IMR-90 (cell line): ENCODE measurements around the gene FRMD1. TPM values are rescaled to one million over a fixed set of nuclear protein-coding genes. Genes with fewer than 3 reads are reported as not detected.

ENCODE experiments used
- ATAC-seq: fragments of 200-7000 bp; cut with Tn5 transposase; 2 replicates; pipeline ENCODE4 v1.9.1; 2020; ENCODE audit warnings: low read depth, mild to moderate bottlenecking, moderate library complexity
- BruUV-seq: library from RNA; stranded (reverse); fragments of 400-500 nt; replicated peaks from 2 replicates; lab custom pipeline; 2021; lab: Mats Ljungman, UMichigan
- CTCF ChIA-PET: fragments of 300-600 bp; formaldehyde crosslinking; extraction: SDS; loops from one replicate; lab custom pipeline; 2021; ENCODE audit warnings: antibody characterized with exemption; lab: Yijun Ruan, JAX
- POLR2A ChIA-PET: fragments of 300-600 bp; sonication (Branson Sonifier 250); formaldehyde crosslinking; loops from one replicate; lab custom pipeline; 2022; ENCODE audit warnings: antibody characterized with exemption; ENCODE audit not compliant: unreplicated experiment; lab: Charles Lee
- DNase-seq: peaks from one replicate; pipeline ENCODE4 v3.0.0; 2013
- H2AFZ ChIP-seq: replicated peaks from 2 replicates; pipeline ENCODE3; 2013; ENCODE audit warnings: low read length, mild to moderate bottlenecking; ENCODE audit not compliant: poor library complexity
- H2AK5ac ChIP-seq: 2 replicates; pipeline ENCODE4 v1.6.1; 2013; ENCODE audit warnings: low read depth, low read length, inconsistent platforms
- H2AK9ac ChIP-seq: replicated peaks from 2 replicates; pipeline ENCODE3; 2013; ENCODE audit warnings: mild to moderate bottlenecking, low read depth, low read length, moderate library complexity; ENCODE audit not compliant: poor library complexity
- H2BK120ac ChIP-seq: 2 replicates; pipeline ENCODE4 v1.6.1; 2013; ENCODE audit warnings: low read depth, low read length, inconsistent platforms
- H2BK15ac ChIP-seq: 3 replicates; pipeline ENCODE4 v1.6.1; 2013; ENCODE audit warnings: low read depth, low read length, inconsistent platforms
- H2BK20ac ChIP-seq: 2 replicates; pipeline ENCODE4 v1.6.1; 2013; ENCODE audit warnings: low read depth, mild to moderate bottlenecking, inconsistent platforms, low read length, moderate library complexity
- H2BK5ac ChIP-seq: 2 replicates; pipeline ENCODE4 v1.6.1; 2013; ENCODE audit warnings: mild to moderate bottlenecking, low read depth, low read length, inconsistent platforms; ENCODE audit not compliant: poor library complexity, severe bottlenecking
- H3K14ac ChIP-seq: replicated peaks from 2 replicates; pipeline ENCODE4 v1.6.1; 2013; ENCODE audit warnings: low read depth, low read length, inconsistent platforms
- H3K18ac ChIP-seq: 2 replicates; pipeline ENCODE4 v1.6.1; 2013; ENCODE audit warnings: low read depth, low read length, control low read depth
- H3K23ac ChIP-seq: 2 replicates; pipeline ENCODE4 v1.6.1; 2013; ENCODE audit warnings: low read depth, low read length, inconsistent platforms
- H3K27ac ChIP-seq: 2 replicates; pipeline ENCODE4 v1.5.1; 2013; ENCODE audit warnings: mild to moderate bottlenecking, control low read depth, low read length; ENCODE audit not compliant: insufficient read depth
- H3K27me3 ChIP-seq: 2 replicates; pipeline ENCODE4 v1.6.1; 2013; ENCODE audit warnings: low read length; ENCODE audit not compliant: control insufficient read depth, insufficient read depth
- H3K36me3 ChIP-seq: 2 replicates; pipeline ENCODE4 v1.6.1; 2013; ENCODE audit warnings: low read length, mixed read lengths; ENCODE audit not compliant: control insufficient read depth, insufficient read depth
- H3K4ac ChIP-seq: 2 replicates; pipeline ENCODE4 v1.6.1; 2013; ENCODE audit warnings: low read depth, low read length, inconsistent platforms
- H3K4me1 ChIP-seq: 2 replicates; pipeline ENCODE4 v1.6.1; 2013; ENCODE audit warnings: low read length, mixed read lengths; ENCODE audit not compliant: control insufficient read depth, insufficient read depth
- H3K4me2 ChIP-seq: 2 replicates; pipeline ENCODE4 v1.6.1; 2013; ENCODE audit warnings: low read depth, mild to moderate bottlenecking, control low read depth, low read length, moderate library complexity
- H3K4me3 ChIP-seq: 2 replicates; pipeline ENCODE4 v1.5.1; 2013; ENCODE audit warnings: low read depth, mild to moderate bottlenecking, control low read depth, low read length, moderate library complexity; ENCODE audit not compliant: insufficient read depth
- H3K56ac ChIP-seq: 2 replicates; pipeline ENCODE4 v1.6.1; 2013; ENCODE audit warnings: low read length, inconsistent platforms; ENCODE audit not compliant: insufficient read depth; ENCODE audit errors: extremely low read depth
- H3K79me1 ChIP-seq, 2 experiments: 2 replicates each; pipeline ENCODE4 v1.6.1; 2013; ENCODE audit warnings: low read length in 2 of 2, inconsistent platforms in 1 of 2, low read depth in 1 of 2
- H3K9ac ChIP-seq: 2 replicates; pipeline ENCODE4 v1.6.1; 2013; ENCODE audit warnings: low read depth, low read length, control low read depth
- H3K9me1 ChIP-seq: 2 replicates; pipeline ENCODE4 v1.6.1; 2013; ENCODE audit warnings: low read length, inconsistent platforms; ENCODE audit not compliant: insufficient read depth
- H3K9me3 ChIP-seq: 2 replicates; pipeline ENCODE4 v1.6.1; 2013; ENCODE audit warnings: low read length; ENCODE audit not compliant: control insufficient read depth, insufficient read depth
- H4K20me1 ChIP-seq: 2 replicates; pipeline ENCODE4 v1.6.1; 2013; ENCODE audit warnings: low read length, inconsistent platforms; ENCODE audit not compliant: insufficient read depth
- H4K5ac ChIP-seq: 2 replicates; pipeline ENCODE4 v1.6.1; 2013; ENCODE audit warnings: mild to moderate bottlenecking, low read depth, low read length, control low read depth
- H4K8ac ChIP-seq, 2 experiments: 2 replicates each; pipeline ENCODE4 v1.6.1; 2013; ENCODE audit warnings: low read depth in 2 of 2, low read length in 2 of 2, control low read depth in 1 of 2, inconsistent platforms in 1 of 2
- H4K91ac ChIP-seq: 2 replicates; pipeline ENCODE4 v1.6.1; 2013; ENCODE audit warnings: low read depth, low read length, inconsistent platforms; ENCODE audit not compliant: insufficient read depth
- BHLHE40 ChIP-seq: fragments of 150-350 bp; IDR thresholded peaks from 2 replicates; pipeline ENCODE4 v1.6.1; 2016; ENCODE audit warnings: mild to moderate bottlenecking, low read depth, low read length
- CEBPB ChIP-seq: IDR thresholded peaks from 2 replicates; pipeline ENCODE4 v1.6.1; 2012; ENCODE audit warnings: low read depth, low read length, improper control_type of control experiment
- FOS ChIP-seq: fragments of 150-350 bp; IDR thresholded peaks from 2 replicates; pipeline ENCODE4 v1.6.1; 2016; ENCODE audit warnings: low read depth, low read length
- MAFK ChIP-seq: IDR thresholded peaks from 2 replicates; pipeline ENCODE4 v1.6.1; 2012; ENCODE audit warnings: low read depth, low read length, improper control_type of control experiment
- MAZ ChIP-seq: IDR thresholded peaks from 2 replicates; pipeline ENCODE4 v1.6.1; 2012; ENCODE audit warnings: low read depth, mild to moderate bottlenecking, low read length, improper control_type of control experiment, moderate library complexity, borderline replicate concordance
- MXI1 ChIP-seq: IDR thresholded peaks from 2 replicates; pipeline ENCODE4 v1.6.1; 2012; ENCODE audit warnings: low read depth, mild to moderate bottlenecking, low read length, moderate library complexity, borderline replicate concordance
- RAD21 ChIP-seq: IDR thresholded peaks from 2 replicates; pipeline ENCODE4 v1.6.1; 2012; ENCODE audit warnings: low read length, improper control_type of control experiment
- RCOR1 ChIP-seq: IDR thresholded peaks from 2 replicates; pipeline ENCODE4 v1.6.1; 2012; ENCODE audit warnings: mild to moderate bottlenecking, low read length, improper control_type of control experiment; ENCODE audit not compliant: insufficient replicate concordance
- RFX5 ChIP-seq: IDR thresholded peaks from 2 replicates; pipeline ENCODE4 v1.8.0; 2012; ENCODE audit warnings: low read depth, mild to moderate bottlenecking, low read length, moderate library complexity
- SMC3 ChIP-seq: fragments of 150-350 bp; IDR thresholded peaks from 2 replicates; pipeline ENCODE4 v1.6.1; 2016; ENCODE audit warnings: low read depth, mild to moderate bottlenecking, antibody characterized with exemption, low read length, moderate library complexity
- USF2 ChIP-seq: fragments of 150-350 bp; IDR thresholded peaks from 2 replicates; pipeline ENCODE4 v1.6.1; 2017; ENCODE audit warnings: mild to moderate bottlenecking, antibody characterized with exemption, low read length, low read depth
- WGBS, 2 experiments: methylation state at CpG; one replicate each; pipeline versions ENCODE4 v1.1.5 to v1.1.7; 2013; ENCODE audit warnings: missing lambda C conversion rate in 2 of 2; ENCODE audit not compliant: insufficient read length in 1 of 2; ENCODE audit errors: extremely low coverage in 2 of 2; 5-methylcytosine and 5-hydroxymethylcytosine counted together
- dilution Hi-C: fragments of 300-500 bp; cut with HindIII; formaldehyde crosslinking; loops from one replicate; pipeline ENCODE4 v1.14.3; 2018; ENCODE audit warnings: low sequenced_read_pairs; ENCODE audit not compliant: unreplicated experiment
- in situ Hi-C: fragments of 300-500 bp; cut with MboI; formaldehyde crosslinking; loops from 3 replicates; pipeline ENCODE4 v1.14.3; 2019; ENCODE audit warnings: low sequenced_read_pairs, inconsistent platforms, mixed read lengths
- intact Hi-C: fragments of 100-400 bp; cut with micrococcal nuclease; formaldehyde crosslinking; loops from 2 replicates; pipeline ENCODE4 v1.10.0; 2022
- polyA plus RNA-seq, 3 experiments: library from polyadenylated mRNA; depleted of rRNA; stranded (reverse); fragments of >200 nt; gene quantifications; 2 replicates each; pipeline ENCODE4 v1.2.3, GENCODE V29; 2012; ENCODE audit warnings: low replicate concordance in 1 of 3
- total RNA-seq: library from RNA; depleted of rRNA; stranded (reverse); fragments of >200 nt; gene quantifications from 2 replicates; pipeline ENCODE4 v1.2.3, GENCODE V29; 2012
- TF ChIP-seq, protein P1 (sequence below): fragments of 150-350 bp; IDR thresholded peaks from 2 replicates; pipeline ENCODE4 v1.6.1; 2016; ENCODE audit warnings: low read depth, mild to moderate bottlenecking, low read length, moderate library complexity, borderline replicate concordance
- TF ChIP-seq, protein P2 (sequence below): conservative IDR thresholded peaks from 2 replicates; pipeline ENCODE4 v1.5.1; 2012; ENCODE audit warnings: mild to moderate bottlenecking, low read depth, low read length, improper control_type of control experiment

The FRMD1 gene
- total and polyA plus RNA-seq, 2 of the 4 experiments (the other 2 are of a cell fraction), result not detected

DNA sequence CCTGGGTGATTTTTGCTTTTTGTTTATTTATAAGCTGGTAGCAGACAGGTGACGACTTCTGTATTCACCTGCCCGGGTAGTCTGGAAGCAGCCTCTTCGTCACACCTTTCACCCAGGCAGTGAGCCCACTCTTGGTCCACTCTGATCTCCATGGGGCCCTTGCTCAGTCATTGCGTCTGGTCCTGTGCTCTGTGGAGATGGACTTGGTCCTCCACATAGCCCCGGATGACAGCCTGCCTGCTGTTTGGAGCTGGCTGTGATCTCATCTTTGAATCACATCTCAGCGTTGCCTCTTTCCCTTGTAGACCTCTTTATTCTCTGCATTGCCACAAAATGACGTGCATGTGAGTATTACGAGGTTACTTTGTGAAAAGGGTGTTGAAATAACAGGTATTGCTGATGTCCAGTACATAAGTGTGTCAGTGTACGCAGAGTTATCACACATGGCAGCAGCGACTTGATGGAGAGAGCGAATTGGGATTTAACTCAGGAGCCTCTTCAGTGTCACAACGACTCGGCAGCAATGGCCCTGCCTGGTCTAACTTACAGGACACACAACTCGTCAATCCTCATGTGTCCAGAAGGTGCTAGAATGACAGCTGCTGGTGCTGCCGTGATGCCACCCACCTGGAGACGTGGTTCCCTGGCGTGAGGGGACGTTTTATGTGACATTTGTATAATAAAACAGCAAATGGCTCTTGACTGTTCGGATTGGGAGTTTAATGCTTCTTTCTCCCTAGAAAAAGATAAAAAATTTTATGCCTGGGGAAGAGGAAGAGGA, 24.2 kb upstream of the FRMD1 start:
- H3K56ac ChIP-seq, result no peak overlapping the region
- H3K4me3 ChIP-seq, result no peak overlapping the region
- TF ChIP-seq MAFK (no peak), MAZ (no peak), CEBPB (no peak), RCOR1 (no peak), RFX5 (no peak), MXI1 (no peak), USF2 (no peak), BHLHE40 (no peak), FOS (no peak), RAD21 (no peak), SMC3 (no peak)
- TF ChIP-seq, protein P1, sequence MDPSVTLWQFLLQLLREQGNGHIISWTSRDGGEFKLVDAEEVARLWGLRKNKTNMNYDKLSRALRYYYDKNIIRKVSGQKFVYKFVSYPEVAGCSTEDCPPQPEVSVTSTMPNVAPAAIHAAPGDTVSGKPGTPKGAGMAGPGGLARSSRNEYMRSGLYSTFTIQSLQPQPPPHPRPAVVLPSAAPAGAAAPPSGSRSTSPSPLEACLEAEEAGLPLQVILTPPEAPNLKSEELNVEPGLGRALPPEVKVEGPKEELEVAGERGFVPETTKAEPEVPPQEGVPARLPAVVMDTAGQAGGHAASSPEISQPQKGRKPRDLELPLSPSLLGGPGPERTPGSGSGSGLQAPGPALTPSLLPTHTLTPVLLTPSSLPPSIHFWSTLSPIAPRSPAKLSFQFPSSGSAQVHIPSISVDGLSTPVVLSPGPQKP, result no peak
- TF ChIP-seq, protein P2, sequence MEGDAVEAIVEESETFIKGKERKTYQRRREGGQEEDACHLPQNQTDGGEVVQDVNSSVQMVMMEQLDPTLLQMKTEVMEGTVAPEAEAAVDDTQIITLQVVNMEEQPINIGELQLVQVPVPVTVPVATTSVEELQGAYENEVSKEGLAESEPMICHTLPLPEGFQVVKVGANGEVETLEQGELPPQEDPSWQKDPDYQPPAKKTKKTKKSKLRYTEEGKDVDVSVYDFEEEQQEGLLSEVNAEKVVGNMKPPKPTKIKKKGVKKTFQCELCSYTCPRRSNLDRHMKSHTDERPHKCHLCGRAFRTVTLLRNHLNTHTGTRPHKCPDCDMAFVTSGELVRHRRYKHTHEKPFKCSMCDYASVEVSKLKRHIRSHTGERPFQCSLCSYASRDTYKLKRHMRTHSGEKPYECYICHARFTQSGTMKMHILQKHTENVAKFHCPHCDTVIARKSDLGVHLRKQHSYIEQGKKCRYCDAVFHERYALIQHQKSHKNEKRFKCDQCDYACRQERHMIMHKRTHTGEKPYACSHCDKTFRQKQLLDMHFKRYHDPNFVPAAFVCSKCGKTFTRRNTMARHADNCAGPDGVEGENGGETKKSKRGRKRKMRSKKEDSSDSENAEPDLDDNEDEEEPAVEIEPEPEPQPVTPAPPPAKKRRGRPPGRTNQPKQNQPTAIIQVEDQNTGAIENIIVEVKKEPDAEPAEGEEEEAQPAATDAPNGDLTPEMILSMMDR, result no peak
- no peak overlapping the region for H4K8ac ChIP-seq
- no peak overlapping the region for H3K23ac ChIP-seq
- H2BK120ac ChIP-seq, result no peak overlapping the region
- no peak for ATAC-seq
- H3K79me1 ChIP-seq, result no peaks in the 10 kb centered on the region
- 63% methylated on average over 5 of the region's 19 CpGs; no CpG with 5 or more reads in 1 of the 2 experiments for WGBS, 2 experiments
- peak overlapping the region; percentile 58 for H2AFZ ChIP-seq
- no peak overlapping the region for H4K91ac ChIP-seq
- no peaks in the 10 kb centered on the region for H3K36me3 ChIP-seq
- no peaks in the 10 kb centered on the region for H3K4me1 ChIP-seq
- intact Hi-C loops, result no loop called here
- BruUV-seq, result no TSS peak
- no peak overlapping the region for H3K4ac ChIP-seq
- no peak overlapping the region for H2BK15ac ChIP-seq
- no peak overlapping the region for H3K14ac ChIP-seq
- H3K18ac ChIP-seq, result no peak overlapping the region
- no peak overlapping the region for H3K9ac ChIP-seq
- H2BK5ac ChIP-seq, result no peak overlapping the region
- in situ Hi-C loops, result no loop called here
- no peak for DNase-seq
- H4K5ac ChIP-seq, result no peak overlapping the region
- dilution Hi-C loops, result no loop called here
- H4K20me1 ChIP-seq, result no peaks in the 10 kb centered on the region
- no peak overlapping the region for H2BK20ac ChIP-seq
- H3K9me1 ChIP-seq, result no peaks in the 10 kb centered on the region
- peaks cover 48% of the 10 kb centered on the region for H3K27me3 ChIP-seq
- H2AK9ac ChIP-seq, result no peak overlapping the region
- POLR2A ChIA-PET, result no interaction called here
- H3K4me2 ChIP-seq, result no peak overlapping the region
- H2AK5ac ChIP-seq, result no peak overlapping the region
- CTCF ChIA-PET, result interaction anchor here (0.9 kb wide), 1 partner anchor 13 kb away, joined by 3 read pairs; no protein-coding TSS in a partner anchor
- no peaks in the 10 kb centered on the region for H3K9me3 ChIP-seq
- no peak overlapping the region for H3K27ac ChIP-seq
